WERI-Rb-1 (cell line): ENCODE results near the gene CKAP5.

ENCODE experiments used
- DNase-seq: peaks from one replicate; pipeline ENCODE4 v3.0.0-alpha.2; 2020
- H3K27ac ChIP-seq: fragments of 250-450 bp; sonication (Bioruptor Pico); 2 replicates; pipeline ENCODE4 v1.5.1; 2020; ENCODE audit warnings: mild to moderate bottlenecking, moderate library complexity
- H3K27me3 ChIP-seq: fragments of 250-450 bp; sonication (Bioruptor Pico); 2 replicates; pipeline ENCODE4 v1.5.1; 2021; ENCODE audit warnings: mild to moderate bottlenecking, low read depth, moderate library complexity; ENCODE audit not compliant: insufficient read depth, severe bottlenecking
- H3K36me3 ChIP-seq: fragments of 250-450 bp; sonication (Bioruptor Pico); 2 replicates; pipeline ENCODE4 v1.5.1; 2020; ENCODE audit warnings: mild to moderate bottlenecking, moderate library complexity
- H3K4me3 ChIP-seq: 2 replicates; pipeline ENCODE4 v1.5.1; 2011; ENCODE audit warnings: low read depth, mild to moderate bottlenecking, control low read depth, low read length
- H3K9me3 ChIP-seq: fragments of 250-450 bp; sonication (Bioruptor Pico); 2 replicates; pipeline ENCODE4 v1.5.1; 2021; ENCODE audit warnings: mild to moderate bottlenecking, moderate library complexity; ENCODE audit not compliant: severe bottlenecking
- TF ChIP-seq, protein P1 (sequence below): IDR thresholded peaks from 2 replicates; pipeline ENCODE4 v1.5.1; 2011; ENCODE audit warnings: low read depth, mild to moderate bottlenecking, control low read depth, inconsistent platforms, low read length

CKAP5 gene

DNA sequence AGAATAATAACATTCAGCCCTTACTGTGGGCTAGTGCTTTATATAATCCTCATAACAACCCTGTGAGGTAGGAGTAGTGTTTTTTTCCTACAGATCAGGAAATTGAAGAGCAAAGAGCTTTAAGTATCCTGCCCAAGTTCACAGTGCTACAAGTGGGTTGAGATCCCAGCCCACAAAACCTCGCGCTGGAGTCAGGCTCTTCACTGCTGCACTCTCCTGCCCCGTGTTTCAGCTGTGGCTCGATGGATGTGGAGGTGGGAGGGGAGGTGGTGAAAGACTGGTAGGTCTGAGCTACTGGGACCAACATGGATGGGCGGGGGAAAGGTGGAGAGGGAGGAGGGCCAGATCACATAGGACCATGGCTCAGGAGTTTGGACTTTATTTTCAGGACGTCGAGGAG is 139.2 kb downstream of the CKAP5 start:
- TF ChIP-seq, protein P1, sequence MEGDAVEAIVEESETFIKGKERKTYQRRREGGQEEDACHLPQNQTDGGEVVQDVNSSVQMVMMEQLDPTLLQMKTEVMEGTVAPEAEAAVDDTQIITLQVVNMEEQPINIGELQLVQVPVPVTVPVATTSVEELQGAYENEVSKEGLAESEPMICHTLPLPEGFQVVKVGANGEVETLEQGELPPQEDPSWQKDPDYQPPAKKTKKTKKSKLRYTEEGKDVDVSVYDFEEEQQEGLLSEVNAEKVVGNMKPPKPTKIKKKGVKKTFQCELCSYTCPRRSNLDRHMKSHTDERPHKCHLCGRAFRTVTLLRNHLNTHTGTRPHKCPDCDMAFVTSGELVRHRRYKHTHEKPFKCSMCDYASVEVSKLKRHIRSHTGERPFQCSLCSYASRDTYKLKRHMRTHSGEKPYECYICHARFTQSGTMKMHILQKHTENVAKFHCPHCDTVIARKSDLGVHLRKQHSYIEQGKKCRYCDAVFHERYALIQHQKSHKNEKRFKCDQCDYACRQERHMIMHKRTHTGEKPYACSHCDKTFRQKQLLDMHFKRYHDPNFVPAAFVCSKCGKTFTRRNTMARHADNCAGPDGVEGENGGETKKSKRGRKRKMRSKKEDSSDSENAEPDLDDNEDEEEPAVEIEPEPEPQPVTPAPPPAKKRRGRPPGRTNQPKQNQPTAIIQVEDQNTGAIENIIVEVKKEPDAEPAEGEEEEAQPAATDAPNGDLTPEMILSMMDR: no peak
- H3K36me3 ChIP-seq: peaks cover 40% of the 10 kb centered on the region

DNA sequence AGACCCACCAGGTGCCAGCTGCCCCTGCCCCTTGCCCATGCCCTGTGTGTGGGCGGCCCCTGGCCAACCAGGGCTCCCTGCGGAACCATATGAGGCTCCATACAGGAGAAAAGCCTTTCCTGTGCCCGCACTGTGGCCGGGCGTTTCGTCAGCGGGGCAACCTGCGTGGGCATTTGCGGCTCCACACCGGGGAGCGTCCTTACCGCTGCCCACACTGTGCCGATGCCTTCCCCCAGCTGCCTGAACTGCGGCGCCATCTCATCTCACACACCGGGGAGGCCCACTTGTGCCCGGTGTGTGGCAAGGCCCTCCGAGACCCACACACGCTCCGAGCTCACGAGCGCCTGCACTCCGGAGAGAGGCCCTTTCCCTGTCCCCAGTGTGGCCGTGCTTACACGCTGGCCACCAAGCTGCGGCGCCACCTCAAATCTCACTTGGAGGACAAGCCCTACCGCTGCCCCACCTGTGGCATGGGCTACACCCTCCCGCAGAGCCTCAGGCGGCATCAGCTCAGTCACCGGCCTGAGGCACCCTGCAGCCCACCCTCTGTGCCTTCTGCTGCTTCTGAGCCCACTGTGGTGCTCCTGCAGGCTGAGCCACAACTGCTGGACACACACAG is 140.9 kb downstream of the CKAP5 start:
- H3K27ac ChIP-seq: no peak overlapping the region
- H3K27me3 ChIP-seq: no peaks in the 10 kb centered on the region
- no peak for DNase-seq
- TF ChIP-seq, protein P1: no peak
- H3K9me3 ChIP-seq: no peaks in the 10 kb centered on the region
- peaks cover 42% of the 10 kb centered on the region for H3K36me3 ChIP-seq
- H3K4me3 ChIP-seq: no peak overlapping the region

More for the DNA sequence above, 139.2 kb downstream of the CKAP5 start:
- H3K27me3 ChIP-seq: no peaks in the 10 kb centered on the region
- no peak overlapping the region for H3K4me3 ChIP-seq
- no peaks in the 10 kb centered on the region for H3K9me3 ChIP-seq
- no peak for DNase-seq
- no peak overlapping the region for H3K27ac ChIP-seq

DNA sequence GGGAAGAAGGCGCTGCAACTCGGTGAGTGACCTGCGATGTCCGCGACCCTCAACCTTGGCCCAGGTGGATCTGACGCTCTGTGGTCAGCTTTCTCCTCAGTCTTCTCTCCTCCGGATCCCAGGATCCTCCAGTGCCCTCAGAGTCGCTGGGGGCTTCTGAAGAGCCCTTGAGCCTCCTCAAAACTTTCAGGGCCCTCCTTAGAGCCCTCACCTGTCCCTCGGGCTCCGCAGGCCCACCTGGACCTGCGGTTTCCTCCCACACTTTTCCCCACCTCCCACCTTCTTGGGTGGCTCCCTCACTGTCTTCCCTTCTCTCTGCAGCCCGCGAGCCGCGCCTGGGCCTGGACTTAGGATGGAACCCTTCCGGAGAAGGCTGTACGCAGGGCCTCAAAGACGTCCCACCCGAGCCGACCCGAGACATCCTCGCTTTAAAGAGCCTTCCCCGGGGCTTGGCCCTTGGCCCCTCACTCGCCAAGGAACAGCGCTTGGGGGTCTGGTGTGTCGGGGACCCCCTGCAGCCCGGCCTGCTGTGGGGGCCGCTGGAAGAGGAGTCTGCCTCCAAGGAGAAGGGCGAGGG is 144.9 kb downstream of the CKAP5 start:
- TF ChIP-seq, protein P1: no peak
- H3K27ac ChIP-seq: peak overlapping the region; percentile 99
- peak overlapping the region; percentile 97 for H3K4me3 ChIP-seq
- no peak for DNase-seq
- H3K36me3 ChIP-seq: peaks cover 42% of the 10 kb centered on the region
- no peaks in the 10 kb centered on the region for H3K9me3 ChIP-seq
- no peaks in the 10 kb centered on the region for H3K27me3 ChIP-seq

DNA sequence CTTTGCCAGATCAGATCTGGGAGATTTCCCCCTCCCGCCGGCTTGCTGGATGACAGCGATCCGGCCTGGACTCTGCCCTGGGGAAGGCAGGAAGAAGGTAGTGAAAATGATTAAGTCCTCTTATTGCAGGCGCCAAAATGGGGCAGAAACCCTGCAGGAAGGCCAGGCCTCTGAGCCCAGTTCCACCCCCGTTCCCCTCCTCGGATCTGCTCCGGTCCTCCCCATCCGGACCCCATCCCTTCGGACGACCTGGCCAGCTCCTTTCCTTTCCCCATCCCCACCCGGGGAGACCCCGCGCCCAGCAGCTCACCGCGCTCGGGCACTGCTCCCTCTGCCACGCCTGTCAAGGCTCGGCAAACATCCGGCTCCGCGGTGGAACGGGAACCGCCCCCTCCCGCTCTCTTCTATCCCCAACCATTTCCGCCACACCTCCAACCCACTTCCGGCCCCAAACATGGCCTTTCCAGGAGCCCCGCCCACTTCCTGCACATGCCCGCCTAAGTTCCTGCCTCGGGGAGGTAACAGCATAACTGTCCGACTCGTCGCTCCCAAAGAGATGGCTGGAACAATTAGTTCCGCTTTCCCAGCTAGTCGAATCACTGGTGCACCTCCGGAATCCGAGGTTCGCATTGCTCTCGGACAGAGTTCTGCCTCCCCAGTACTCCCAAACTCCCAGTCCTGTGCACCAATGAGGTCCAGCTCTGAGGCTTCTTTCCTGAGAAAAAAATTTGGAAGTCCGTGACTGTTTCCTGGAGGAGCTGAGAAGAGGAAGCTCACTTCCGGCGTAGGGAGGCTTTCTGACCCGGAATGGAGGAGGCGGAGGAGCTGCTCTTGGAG is 145.6 kb downstream of the CKAP5 start, which contains the start of the genes ARHGAP1 and ZNF408:
TSS of gene ARHGAP1 (minus strand) at position 379 of the 837 bp plus-strand sequence. CDS start 4,512 bp downstream, outside the sequence.
TSS of gene ZNF408 (plus strand) at position 791 of the 837 bp plus-strand sequence. CDS start at position 808, 17 bp downstream.
- Histone ChIP-seq H3K27me3 (no peaks in the 10 kb centered on the region), H3K4me3 (peak within 1 kb of the TSS; percentile 97), H3K27ac (peak within 1 kb of the TSS; percentile 99), H3K9me3 (no peaks in the 10 kb centered on the region), H3K36me3 (peaks cover 38% of the 10 kb centered on the region)
- DNase-seq: peak; percentile 99
- TF ChIP-seq, protein P1: no peak

DNA sequence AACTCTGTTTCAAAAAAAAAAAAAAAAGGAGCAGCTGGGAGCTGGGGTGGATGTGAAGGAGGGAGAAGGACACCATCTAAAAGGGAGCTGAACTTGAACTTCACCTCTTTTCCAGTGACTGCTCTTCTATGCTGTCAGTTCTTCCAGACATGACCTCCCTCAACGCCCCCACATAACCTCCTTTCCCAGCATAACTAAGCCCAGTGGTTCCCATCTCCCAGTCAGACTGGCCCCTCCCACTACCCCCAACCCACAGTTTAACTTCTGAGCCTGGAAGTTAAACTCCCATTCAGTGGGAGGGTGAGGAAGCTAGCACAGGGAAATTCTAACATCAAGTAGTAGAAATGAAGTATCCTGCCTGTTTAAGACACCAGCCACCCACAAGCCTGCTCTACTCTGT is 147.5 kb downstream of the CKAP5 start:
- H3K9me3 ChIP-seq: no peaks in the 10 kb centered on the region
- no peak overlapping the region for H3K4me3 ChIP-seq
- H3K27ac ChIP-seq: no peak overlapping the region
- H3K36me3 ChIP-seq: peaks cover 30% of the 10 kb centered on the region
- no peaks in the 10 kb centered on the region for H3K27me3 ChIP-seq
- no peak for DNase-seq
- TF ChIP-seq, protein P1: no peak
